H1 (cell line): ENCODE results near the gene RNF126.
"Not testable (repeated sequence)": the region's sequence is repeated elsewhere in the genome, so short reads cannot be mapped to it uniquely, and the experiment has no call there.

Source experiments
- EZH2 ChIP-seq: fragments of 200-600 bp; sonication (generic); IDR thresholded peaks from 2 replicates; pipeline ENCODE4 v1.7.1; 2012; ENCODE audit warnings: low read depth, mild to moderate bottlenecking, moderate library complexity, low read length, inconsistent platforms; ENCODE audit not compliant: severe bottlenecking
- FOSL1 ChIP-seq: IDR thresholded peaks from 2 replicates; pipeline ENCODE4 v1.6.1; 2011; ENCODE audit warnings: mild to moderate bottlenecking, low read depth, low read length, moderate library complexity; ENCODE audit not compliant: insufficient read depth
- POLR2A ChIP-seq, 2 experiments: IDR thresholded peaks; 1 replicate in 1 of 2; 2 replicates in 1 of 2; pipeline ENCODE4 v1.6.1; 2011; ENCODE audit warnings: low read depth in 2 of 2, low read length in 2 of 2, mild to moderate bottlenecking in 2 of 2; ENCODE audit errors: control extremely low read depth in 1 of 2
- TF ChIP-seq, protein P1 (sequence below), 3 experiments: IDR thresholded peaks; 1 replicate in 2 of 3; 2 replicates in 1 of 3; pipeline versions ENCODE4 v1.5.1 to v1.6.1; 2011; ENCODE audit warnings: low read length in 3 of 3, mild to moderate bottlenecking in 3 of 3, inconsistent platforms in 2 of 3, low read depth in 1 of 3, moderate library complexity in 1 of 3; ENCODE audit not compliant: insufficient read depth in 1 of 3; ENCODE audit errors: control extremely low read depth in 1 of 3

DNA sequence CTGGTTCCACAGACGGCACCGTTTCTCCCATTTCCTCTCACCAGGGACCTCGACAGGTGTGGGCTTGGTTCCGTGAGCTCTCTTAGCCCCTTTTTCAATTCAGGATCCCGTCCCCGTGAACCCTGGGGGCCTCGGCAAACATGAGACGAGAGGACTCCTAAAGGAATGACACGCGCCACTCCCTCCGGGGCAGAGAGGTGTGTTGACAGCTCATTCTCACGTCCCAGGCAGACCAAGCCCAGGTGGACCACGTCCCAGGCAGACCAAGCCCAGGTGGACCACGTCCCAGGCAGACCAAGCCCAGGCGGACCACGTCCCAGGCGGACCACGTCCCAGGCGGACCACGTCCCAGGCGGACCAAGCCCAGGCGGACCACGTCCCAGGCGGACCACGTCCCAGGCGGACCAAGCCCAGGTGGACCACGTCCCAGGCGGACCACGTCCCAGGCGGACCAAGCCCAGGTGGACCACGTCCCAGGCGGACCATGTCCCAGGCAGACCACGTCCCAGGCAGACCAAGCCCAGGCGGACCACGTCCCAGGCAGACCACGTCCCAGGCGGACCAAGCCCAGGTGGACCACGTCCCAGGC, 4.1 kb upstream of the RNF126 start:
- TF ChIP-seq, protein P1, sequence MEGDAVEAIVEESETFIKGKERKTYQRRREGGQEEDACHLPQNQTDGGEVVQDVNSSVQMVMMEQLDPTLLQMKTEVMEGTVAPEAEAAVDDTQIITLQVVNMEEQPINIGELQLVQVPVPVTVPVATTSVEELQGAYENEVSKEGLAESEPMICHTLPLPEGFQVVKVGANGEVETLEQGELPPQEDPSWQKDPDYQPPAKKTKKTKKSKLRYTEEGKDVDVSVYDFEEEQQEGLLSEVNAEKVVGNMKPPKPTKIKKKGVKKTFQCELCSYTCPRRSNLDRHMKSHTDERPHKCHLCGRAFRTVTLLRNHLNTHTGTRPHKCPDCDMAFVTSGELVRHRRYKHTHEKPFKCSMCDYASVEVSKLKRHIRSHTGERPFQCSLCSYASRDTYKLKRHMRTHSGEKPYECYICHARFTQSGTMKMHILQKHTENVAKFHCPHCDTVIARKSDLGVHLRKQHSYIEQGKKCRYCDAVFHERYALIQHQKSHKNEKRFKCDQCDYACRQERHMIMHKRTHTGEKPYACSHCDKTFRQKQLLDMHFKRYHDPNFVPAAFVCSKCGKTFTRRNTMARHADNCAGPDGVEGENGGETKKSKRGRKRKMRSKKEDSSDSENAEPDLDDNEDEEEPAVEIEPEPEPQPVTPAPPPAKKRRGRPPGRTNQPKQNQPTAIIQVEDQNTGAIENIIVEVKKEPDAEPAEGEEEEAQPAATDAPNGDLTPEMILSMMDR (IDR thresholded peaks at IDR 0.05; ENCODE audit: control extremely low read depth in 1 of 3, insufficient read depth in 1 of 3, low read depth in 1 of 3, low read length in 3 of 3) = not testable (repeated sequence)
- TF ChIP-seq POLR2A (IDR thresholded peaks at IDR 0.05; ENCODE audit: control extremely low read depth in 1 of 2, low read depth in 2 of 2, low read length in 2 of 2); FOSL1; EZH2: not testable (repeated sequence)
